ENCODE data around the gene MSL3. TPM values are rescaled to one million over a fixed set of nuclear protein-coding genes. Genes with fewer than 3 reads are reported as not detected.

Gene MSL3
- total RNA-seq, 1 donor from 2014 or later: 29.2 TPM

GRCh38 chrX:11745881-11746280 lies 12.2 kb upstream of the MSL3 start:
- H3K27ac Mint-ChIP-seq (ENCODE audit: unreplicated experiment): no peak overlapping the region
- no peak for DNase-seq (ENCODE audit: low read depth)

GRCh38 chrX:11750046-11750445 lies 8.0 kb upstream of the MSL3 start:
- Mint-ChIP-seq H3K36me3 (ENCODE audit: low read depth, unreplicated experiment) (no peaks in the 10 kb centered on the region), H3K4me3 (ENCODE audit: unreplicated experiment) (no peak overlapping the region), H3K27ac (ENCODE audit: unreplicated experiment) (no peak overlapping the region), H3K27me3 (ENCODE audit: low read depth, unreplicated experiment) (peaks cover 7% of the 10 kb centered on the region), H3K4me1 (ENCODE audit: low read depth, unreplicated experiment) (no peaks in the 10 kb centered on the region), H3K9me3 (ENCODE audit: unreplicated experiment) (no peaks in the 10 kb centered on the region)
- FAIRE-seq (no peak), DNase-seq (ENCODE audit: low read depth) (no peak)
- Histone ChIP-seq H3K4me1 (ENCODE audit: insufficient read depth, low read length) (no peaks in the 10 kb centered on the region), H3K9ac (ENCODE audit: low read length) (no peak overlapping the region), H3K27ac (ENCODE audit: low read depth, low read length) (no peak overlapping the region), H3K36me3 (ENCODE audit: insufficient read depth, low read length) (no peaks in the 10 kb centered on the region), H2AFZ (ENCODE audit: low read depth, low read length) (no peak overlapping the region), H3K9me3 (ENCODE audit: insufficient read depth, low read depth, low read length) (no peaks in the 10 kb centered on the region), H3K4me2 (ENCODE audit: low read length) (no peak overlapping the region), H3K4me3 (ENCODE audit: insufficient read depth, low read depth, low read length) (no peak overlapping the region), H4K20me1 (ENCODE audit: insufficient read depth, low read length) (no peaks in the 10 kb centered on the region), H3K27me3 (ENCODE audit: insufficient read depth, low read length) (no peaks in the 10 kb centered on the region), H3K79me2 (ENCODE audit: insufficient read depth, low read length) (no peaks in the 10 kb centered on the region)
- TF ChIP-seq CTCF (IDR thresholded peaks at IDR 0.05; ENCODE audit: insufficient read depth, low read depth, low read length) (no peak), EZH2 (IDR thresholded peaks at IDR 0.05; ENCODE audit: insufficient read depth, low read length) (no peak)

More at GRCh38 chrX:11745881-11746280, 12.2 kb upstream of the MSL3 start:
- H3K4me3 ChIP-seq (ENCODE audit: insufficient read depth, low read depth, low read length): no peak overlapping the region
- H3K4me1 Mint-ChIP-seq (ENCODE audit: low read depth, unreplicated experiment): no peaks in the 10 kb centered on the region
- H3K27me3 ChIP-seq (ENCODE audit: insufficient read depth, low read length): no peaks in the 10 kb centered on the region
- H3K4me3 Mint-ChIP-seq (ENCODE audit: unreplicated experiment): no peak overlapping the region
- H3K79me2 ChIP-seq (ENCODE audit: insufficient read depth, low read length): no peaks in the 10 kb centered on the region
- peaks cover 9% of the 10 kb centered on the region for H3K27me3 Mint-ChIP-seq (ENCODE audit: low read depth, unreplicated experiment)
- no peaks in the 10 kb centered on the region for H3K36me3 Mint-ChIP-seq (ENCODE audit: low read depth, unreplicated experiment)
- H3K4me1 ChIP-seq (ENCODE audit: insufficient read depth, low read length): no peaks in the 10 kb centered on the region
- H3K9ac ChIP-seq (ENCODE audit: low read length): no peak overlapping the region
- TF ChIP-seq CTCF (IDR thresholded peaks at IDR 0.05; ENCODE audit: insufficient read depth, low read depth, low read length): no peak
- no peak for TF ChIP-seq EZH2 (IDR thresholded peaks at IDR 0.05; ENCODE audit: insufficient read depth, low read length)
- no peak overlapping the region for H3K4me2 ChIP-seq (ENCODE audit: low read length)
- no peaks in the 10 kb centered on the region for H3K9me3 ChIP-seq (ENCODE audit: insufficient read depth, low read depth, low read length)
- H3K36me3 ChIP-seq (ENCODE audit: insufficient read depth, low read length): no peaks in the 10 kb centered on the region
- H4K20me1 ChIP-seq (ENCODE audit: insufficient read depth, low read length): no peaks in the 10 kb centered on the region
- H2AFZ ChIP-seq (ENCODE audit: low read depth, low read length): no peak overlapping the region
- FAIRE-seq: no peak
- H3K9me3 Mint-ChIP-seq (ENCODE audit: unreplicated experiment): no peaks in the 10 kb centered on the region
- H3K27ac ChIP-seq (ENCODE audit: low read depth, low read length): no peak overlapping the region

- Histone ChIP-seq H3K79me2 (ENCODE audit: insufficient read depth, low read length) (no peaks in the 10 kb centered on the region), H3K9me3 (ENCODE audit: insufficient read depth, low read depth, low read length) (no peaks in the 10 kb centered on the region), H3K4me1 (ENCODE audit: insufficient read depth, low read length) (no peaks in the 10 kb centered on the region), H3K4me2 (ENCODE audit: low read length) (no peak overlapping the region), H2AFZ (ENCODE audit: low read depth, low read length) (no peak overlapping the region), H4K20me1 (ENCODE audit: insufficient read depth, low read length) (no peaks in the 10 kb centered on the region), H3K4me3 (ENCODE audit: insufficient read depth, low read depth, low read length) (no peak overlapping the region), H3K9ac (ENCODE audit: low read length) (no peak overlapping the region), H3K27me3 (ENCODE audit: insufficient read depth, low read length) (no peaks in the 10 kb centered on the region), H3K27ac (ENCODE audit: low read depth, low read length) (no peak overlapping the region), H3K36me3 (ENCODE audit: insufficient read depth, low read length) (no peaks in the 10 kb centered on the region)
- Mint-ChIP-seq H3K9me3 (ENCODE audit: unreplicated experiment) (no peaks in the 10 kb centered on the region), H3K4me1 (ENCODE audit: low read depth, unreplicated experiment) (no peaks in the 10 kb centered on the region), H3K27me3 (ENCODE audit: low read depth, unreplicated experiment) (peaks cover 7% of the 10 kb centered on the region), H3K4me3 (ENCODE audit: unreplicated experiment) (no peak overlapping the region), H3K27ac (ENCODE audit: unreplicated experiment) (no peak overlapping the region), H3K36me3 (ENCODE audit: low read depth, unreplicated experiment) (no peaks in the 10 kb centered on the region)
- DNase-seq (ENCODE audit: low read depth): no peak
- TF ChIP-seq EZH2 (IDR thresholded peaks at IDR 0.05; ENCODE audit: insufficient read depth, low read length) (no peak), CTCF (IDR thresholded peaks at IDR 0.05; ENCODE audit: insufficient read depth, low read depth, low read length) (no peak)
- peak; percentile 26 for FAIRE-seq
Observed at GRCh38 chrX:11750694-11751093, 7.3 kb upstream of the MSL3 start.

Data from astrocyte (in vitro differentiated cells and primary cell).